Measurements from ENCODE around the gene ZNF91.
"Not testable (repeated sequence)": the region's sequence is repeated elsewhere in the genome, so short reads cannot be mapped to it uniquely, and the experiment has no call there.

ZNF91 gene

GRCh38 chr19:23377276-23377675 lies 18.0 kb downstream of the ZNF91 start:
- TF ChIP-seq, protein P1, sequence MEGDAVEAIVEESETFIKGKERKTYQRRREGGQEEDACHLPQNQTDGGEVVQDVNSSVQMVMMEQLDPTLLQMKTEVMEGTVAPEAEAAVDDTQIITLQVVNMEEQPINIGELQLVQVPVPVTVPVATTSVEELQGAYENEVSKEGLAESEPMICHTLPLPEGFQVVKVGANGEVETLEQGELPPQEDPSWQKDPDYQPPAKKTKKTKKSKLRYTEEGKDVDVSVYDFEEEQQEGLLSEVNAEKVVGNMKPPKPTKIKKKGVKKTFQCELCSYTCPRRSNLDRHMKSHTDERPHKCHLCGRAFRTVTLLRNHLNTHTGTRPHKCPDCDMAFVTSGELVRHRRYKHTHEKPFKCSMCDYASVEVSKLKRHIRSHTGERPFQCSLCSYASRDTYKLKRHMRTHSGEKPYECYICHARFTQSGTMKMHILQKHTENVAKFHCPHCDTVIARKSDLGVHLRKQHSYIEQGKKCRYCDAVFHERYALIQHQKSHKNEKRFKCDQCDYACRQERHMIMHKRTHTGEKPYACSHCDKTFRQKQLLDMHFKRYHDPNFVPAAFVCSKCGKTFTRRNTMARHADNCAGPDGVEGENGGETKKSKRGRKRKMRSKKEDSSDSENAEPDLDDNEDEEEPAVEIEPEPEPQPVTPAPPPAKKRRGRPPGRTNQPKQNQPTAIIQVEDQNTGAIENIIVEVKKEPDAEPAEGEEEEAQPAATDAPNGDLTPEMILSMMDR (IDR thresholded peaks at IDR 0.05; ENCODE audit: extremely low read depth, insufficient read depth, missing control alignments) = no peak
- in situ Hi-C loops (cut with MboI; ENCODE audit: low pct_unique_long_range_greater_than_20kb, low sequenced_read_pairs, unreplicated experiment) = loop anchor here (5.0 kb wide), 1 partner anchor 420 kb away; no protein-coding TSS in a partner anchor
- no peak for DNase-seq (ENCODE audit: low spot score)

GRCh38 chr19:23366437-23366836 lies 28.8 kb downstream of the ZNF91 start:
- TF ChIP-seq, protein P1 (IDR thresholded peaks at IDR 0.05; ENCODE audit: extremely low read depth, insufficient read depth, missing control alignments) = no peak
- DNase-seq (ENCODE audit: low spot score) = no peak
- in situ Hi-C loops (cut with MboI; ENCODE audit: low pct_unique_long_range_greater_than_20kb, low sequenced_read_pairs, unreplicated experiment) = no loop called here

DNA sequence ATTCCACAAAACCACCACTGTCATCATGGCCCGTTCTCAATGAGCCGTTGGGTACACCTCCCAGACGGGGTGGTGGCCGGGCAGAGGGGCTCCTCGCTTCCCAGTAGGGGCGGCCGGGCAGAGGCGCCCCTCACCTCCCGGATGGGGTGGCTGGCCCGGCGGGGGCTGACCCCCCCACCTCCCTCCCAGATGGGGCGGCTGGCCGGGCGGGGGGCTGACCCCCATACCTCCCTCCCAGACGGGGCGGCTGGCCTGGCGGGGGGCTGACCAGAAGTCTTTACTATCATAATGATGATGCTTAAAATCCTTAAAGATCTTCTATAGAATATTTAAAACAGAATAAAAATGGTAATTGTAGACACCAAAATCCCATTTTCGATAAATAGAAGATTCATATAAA lies 29.2 kb downstream of the ZNF91 start:
- DNase-seq (ENCODE audit: low spot score); in situ Hi-C loops (cut with MboI; ENCODE audit: low pct_unique_long_range_greater_than_20kb, low sequenced_read_pairs, unreplicated experiment): not testable (repeated sequence)

DNA sequence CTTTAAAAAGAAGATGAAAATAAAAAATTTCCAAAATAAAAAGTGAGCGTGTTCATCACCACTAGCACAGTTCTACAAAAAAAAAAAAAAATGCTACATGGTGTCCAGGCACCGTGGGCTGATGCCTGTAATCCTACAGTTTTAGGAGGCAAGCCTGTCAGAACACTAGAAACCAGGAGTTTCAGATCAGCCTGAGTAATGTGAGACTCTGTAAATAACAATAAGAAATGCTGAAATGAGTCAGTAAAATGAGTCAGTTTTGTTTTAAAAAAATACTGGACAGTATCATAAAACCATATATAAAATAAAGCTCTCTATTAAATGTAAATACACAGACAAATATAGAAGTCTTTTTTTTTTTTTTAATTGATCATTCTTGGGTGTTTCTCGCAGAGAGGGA lies 30.0 kb downstream of the ZNF91 start:
- in situ Hi-C loops (cut with MboI; ENCODE audit: low pct_unique_long_range_greater_than_20kb, low sequenced_read_pairs, unreplicated experiment) = no loop called here
- TF ChIP-seq, protein P1 (IDR thresholded peaks at IDR 0.05; ENCODE audit: extremely low read depth, insufficient read depth, missing control alignments) = no peak
- no peak for DNase-seq (ENCODE audit: low spot score)

- DNase-seq (ENCODE audit: low spot score); in situ Hi-C loops (cut with MboI; ENCODE audit: low pct_unique_long_range_greater_than_20kb, low sequenced_read_pairs, unreplicated experiment): not testable (repeated sequence)
Measured at GRCh38 chr19:23361843-23362242, 33.4 kb downstream of the ZNF91 start.

DNA sequence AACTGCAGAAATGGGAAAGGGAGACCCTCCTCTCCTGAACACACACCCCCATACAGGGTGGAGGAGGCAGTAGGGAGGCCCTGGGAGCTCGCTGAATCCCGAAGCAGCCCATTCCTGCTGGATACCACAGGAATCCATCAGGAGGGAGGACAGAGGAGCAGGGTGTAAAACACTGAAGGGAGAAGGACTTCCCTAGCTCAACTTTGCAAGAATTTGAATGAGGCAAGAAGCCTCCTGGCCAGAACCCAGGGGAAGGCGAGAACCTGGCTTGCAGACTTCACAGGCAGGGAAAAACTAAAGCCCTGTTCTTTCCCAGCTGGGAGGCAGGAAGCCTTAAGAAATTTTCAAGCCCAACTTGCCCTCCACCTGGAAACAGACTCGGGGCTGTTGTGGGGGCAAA lies 43.5 kb downstream of the ZNF91 start:
- in situ Hi-C loops (cut with MboI; ENCODE audit: low pct_unique_long_range_greater_than_20kb, low sequenced_read_pairs, unreplicated experiment) = no loop called here
- DNase-seq (ENCODE audit: low spot score) = no peak
- TF ChIP-seq, protein P1 (IDR thresholded peaks at IDR 0.05; ENCODE audit: extremely low read depth, insufficient read depth, missing control alignments) = no peak

GRCh38 chr19:23346696-23347095 lies 48.6 kb downstream of the ZNF91 start:
- in situ Hi-C loops (cut with MboI; ENCODE audit: low pct_unique_long_range_greater_than_20kb, low sequenced_read_pairs, unreplicated experiment) = no loop called here
- DNase-seq (ENCODE audit: low spot score) = no peak
- TF ChIP-seq, protein P1 (IDR thresholded peaks at IDR 0.05; ENCODE audit: extremely low read depth, insufficient read depth, missing control alignments) = no peak

DNA sequence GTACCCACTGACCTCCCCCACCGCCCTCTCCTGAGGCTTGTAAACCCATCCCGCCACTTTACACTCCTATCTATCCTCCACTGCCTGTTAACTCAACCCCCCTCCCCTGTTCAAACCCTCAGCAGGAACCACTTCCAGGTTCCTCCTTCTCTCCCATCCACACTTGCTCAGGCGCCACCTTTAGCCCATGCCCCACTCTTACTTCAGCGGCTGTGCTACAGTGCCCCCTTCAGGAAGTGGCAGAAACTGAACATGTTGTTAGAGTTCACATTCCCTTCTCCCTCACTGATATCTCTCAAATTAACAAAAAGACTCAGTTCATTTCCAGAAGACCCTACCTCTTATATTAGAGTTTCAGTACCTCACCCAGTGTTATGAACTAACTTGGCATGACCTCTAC lies 49.4 kb downstream of the ZNF91 start:
- DNase-seq (ENCODE audit: low spot score) = no peak
- in situ Hi-C loops (cut with MboI; ENCODE audit: low pct_unique_long_range_greater_than_20kb, low sequenced_read_pairs, unreplicated experiment) = no loop called here
- TF ChIP-seq, protein P1 (IDR thresholded peaks at IDR 0.05; ENCODE audit: extremely low read depth, insufficient read depth, missing control alignments) = no peak

All from GM13977 (cell line).